Mesendoderm (in vitro differentiated cells): ENCODE results near the gene USP54.

Source experiments
- DNase-seq: peaks from one replicate; pipeline ENCODE4 v3.0.0; 2013
- H2AK5ac ChIP-seq: 2 replicates; pipeline ENCODE4 v1.6.1; 2013; ENCODE audit warnings: low read length, inconsistent platforms
- H2BK120ac ChIP-seq: 2 replicates; pipeline ENCODE4 v1.6.1; 2013; ENCODE audit warnings: low read depth, mild to moderate bottlenecking, low read length, moderate library complexity, mixed read lengths
- H2BK15ac ChIP-seq: replicated peaks from 2 replicates; pipeline ENCODE4 v1.6.1; 2013; ENCODE audit warnings: low read depth, mild to moderate bottlenecking, moderate library complexity
- H2BK5ac ChIP-seq: 2 replicates; pipeline ENCODE4 v1.6.1; 2013; ENCODE audit warnings: low read length, inconsistent platforms
- H3K18ac ChIP-seq: 2 replicates; pipeline ENCODE4 v1.6.1; 2013; ENCODE audit warnings: mild to moderate bottlenecking, low read length, mixed read lengths
- H3K23ac ChIP-seq: one replicate; pipeline ENCODE4 v1.6.1; 2013; ENCODE audit warnings: low read length
- H3K27ac ChIP-seq: 2 replicates; pipeline ENCODE4 v1.5.1; 2013; ENCODE audit warnings: low read depth, mild to moderate bottlenecking, inconsistent platforms, low read length, moderate library complexity
- H3K27me3 ChIP-seq: 2 replicates; pipeline ENCODE4 v1.6.1; 2013; ENCODE audit warnings: low read length, control low read depth, mild to moderate bottlenecking, inconsistent platforms; ENCODE audit not compliant: insufficient read depth, poor library complexity
- H3K36me3 ChIP-seq: 2 replicates; pipeline ENCODE4 v1.6.1; 2013; ENCODE audit warnings: low read length, inconsistent platforms; ENCODE audit not compliant: control insufficient read depth, insufficient read depth
- H3K4ac ChIP-seq: one replicate; pipeline ENCODE4 v1.6.1; 2013; ENCODE audit warnings: low read depth, mild to moderate bottlenecking, low read length, moderate library complexity
- H3K4me1 ChIP-seq: 2 replicates; pipeline ENCODE4 v1.6.1; 2013; ENCODE audit warnings: low read depth, low read length, inconsistent platforms; ENCODE audit not compliant: control insufficient read depth
- H3K4me2 ChIP-seq: 2 replicates; pipeline ENCODE4 v1.6.1; 2013; ENCODE audit warnings: low read length
- H3K4me3 ChIP-seq: 2 replicates; pipeline ENCODE4 v1.5.1; 2013; ENCODE audit warnings: mild to moderate bottlenecking, low read length
- H3K56ac ChIP-seq: one replicate; pipeline ENCODE4 v1.6.1; 2013; ENCODE audit warnings: low read length
- H3K79me1 ChIP-seq: 2 replicates; pipeline ENCODE4 v1.6.1; 2013; ENCODE audit warnings: low read length, inconsistent platforms
- H3K79me2 ChIP-seq: 2 replicates; pipeline ENCODE4 v1.6.1; 2013; ENCODE audit warnings: mild to moderate bottlenecking, low read length; ENCODE audit not compliant: control insufficient read depth, insufficient read depth
- H3K9ac ChIP-seq: 2 replicates; pipeline ENCODE4 v1.6.1; 2013; ENCODE audit warnings: low read length, inconsistent platforms
- H4K5ac ChIP-seq: one replicate; pipeline ENCODE4 v1.6.1; 2013; ENCODE audit warnings: low read length
- H4K8ac ChIP-seq: one replicate; pipeline ENCODE4 v1.6.1; 2013; ENCODE audit warnings: low read depth, mild to moderate bottlenecking, control low read depth, low read length, moderate library complexity
- WGBS: extraction: QIAGEN DNeasy Blood & Tissue Kit; methylation state at CpG from one replicate; pipeline ENCODE4 v1.1.7; 2013; ENCODE audit warnings: low lambda C conversion rate, missing lambda C conversion rate; ENCODE audit not compliant: insufficient coverage; ENCODE audit errors: extremely low coverage; 5-methylcytosine and 5-hydroxymethylcytosine counted together

USP54 gene

GRCh38 chr10:73537709-73538108 lies 53.4 kb downstream of the USP54 start:
- Histone ChIP-seq H3K4me3 (no peak overlapping the region), H3K18ac (no peak overlapping the region), H4K5ac (no peak overlapping the region), H3K4me2 (no peak overlapping the region), H3K9ac (no peak overlapping the region), H3K27me3 (no peaks in the 10 kb centered on the region), H2BK15ac (no peak overlapping the region), H3K36me3 (no peaks in the 10 kb centered on the region), H2AK5ac (no peak overlapping the region), H4K8ac (no peak overlapping the region), H3K79me2 (no peaks in the 10 kb centered on the region), H3K4me1 (peaks cover 3% of the 10 kb centered on the region), H3K23ac (no peak overlapping the region), H2BK5ac (peak overlapping the region; percentile 51), H3K79me1 (no peaks in the 10 kb centered on the region), H3K27ac (no peak overlapping the region), H3K56ac (no peak overlapping the region), H3K4ac (no peak overlapping the region), H2BK120ac (no peak overlapping the region)
- DNase-seq: peak; percentile 32
- WGBS: no CpG with 5 or more reads among the region's 7 CpGs

- Histone ChIP-seq H3K79me1 (no peaks in the 10 kb centered on the region), H2AK5ac (no peak overlapping the region), H3K4me3 (no peak overlapping the region), H4K5ac (no peak overlapping the region), H3K27ac (no peak overlapping the region), H3K4me1 (peaks cover 3% of the 10 kb centered on the region), H2BK15ac (no peak overlapping the region), H4K8ac (no peak overlapping the region), H2BK5ac (no peak overlapping the region), H3K36me3 (no peaks in the 10 kb centered on the region), H3K56ac (no peak overlapping the region), H3K23ac (no peak overlapping the region), H2BK120ac (no peak overlapping the region), H3K18ac (no peak overlapping the region), H3K4ac (no peak overlapping the region), H3K27me3 (no peaks in the 10 kb centered on the region), H3K9ac (no peak overlapping the region), H3K79me2 (no peaks in the 10 kb centered on the region), H3K4me2 (no peak overlapping the region)
- WGBS: no CpG with 5 or more reads among the region's 2 CpGs
- peak; percentile 84 for DNase-seq
Observed at GRCh38 chr10:73537288-73537687, 53.9 kb downstream of the USP54 start.

GRCh38 chr10:73534857-73535256 lies 56.3 kb downstream of the USP54 start:
- no peaks in the 10 kb centered on the region for H3K36me3 ChIP-seq

GRCh38 chr10:73529089-73529832 lies 61.9 kb downstream of the USP54 start:
- H3K4me3 ChIP-seq: no peak overlapping the region
- no peak overlapping the region for H2BK120ac ChIP-seq
- no peak overlapping the region for H3K56ac ChIP-seq
- H3K4me1 ChIP-seq: no peaks in the 10 kb centered on the region
- H4K8ac ChIP-seq: no peak overlapping the region
- H3K27ac ChIP-seq: no peak overlapping the region
- H3K79me2 ChIP-seq: no peaks in the 10 kb centered on the region
- no peak overlapping the region for H2AK5ac ChIP-seq
- no peaks in the 10 kb centered on the region for H3K36me3 ChIP-seq
- H3K18ac ChIP-seq: no peak overlapping the region
- DNase-seq: peak; percentile 93
- no peak overlapping the region for H3K9ac ChIP-seq
- WGBS: no CpG with 5 or more reads among the region's 5 CpGs
- H2BK15ac ChIP-seq: no peak overlapping the region
- no peak overlapping the region for H3K23ac ChIP-seq
- no peak overlapping the region for H4K5ac ChIP-seq
- no peaks in the 10 kb centered on the region for H3K79me1 ChIP-seq
- H3K4me2 ChIP-seq: no peak overlapping the region
- no peak overlapping the region for H3K4ac ChIP-seq
- no peaks in the 10 kb centered on the region for H3K27me3 ChIP-seq
- H2BK5ac ChIP-seq: no peak overlapping the region

More at GRCh38 chr10:73534857-73535256, 56.3 kb downstream of the USP54 start:
- H4K8ac ChIP-seq: no peak overlapping the region
- H3K4me1 ChIP-seq: peaks cover 3% of the 10 kb centered on the region
- no peak overlapping the region for H2BK5ac ChIP-seq
- no peak overlapping the region for H3K4me2 ChIP-seq
- no CpG with 5 or more reads among the region's 1 CpG for WGBS
- no peaks in the 10 kb centered on the region for H3K79me2 ChIP-seq
- no peak for DNase-seq
- H3K27ac ChIP-seq: no peak overlapping the region
- H4K5ac ChIP-seq: no peak overlapping the region
- no peak overlapping the region for H3K23ac ChIP-seq
- H2BK15ac ChIP-seq: no peak overlapping the region
- H3K18ac ChIP-seq: no peak overlapping the region
- no peak overlapping the region for H3K4ac ChIP-seq
- no peak overlapping the region for H3K4me3 ChIP-seq
- no peak overlapping the region for H3K56ac ChIP-seq
- no peak overlapping the region for H3K9ac ChIP-seq
- no peaks in the 10 kb centered on the region for H3K79me1 ChIP-seq
- H2BK120ac ChIP-seq: no peak overlapping the region
- H3K27me3 ChIP-seq: no peaks in the 10 kb centered on the region
- no peak overlapping the region for H2AK5ac ChIP-seq

- Histone ChIP-seq H2BK15ac (no peak overlapping the region), H3K27ac (no peak overlapping the region), H3K9ac (no peak overlapping the region), H2AK5ac (no peak overlapping the region), H3K79me1 (no peaks in the 10 kb centered on the region), H3K27me3 (no peaks in the 10 kb centered on the region), H3K4ac (no peak overlapping the region), H3K79me2 (no peaks in the 10 kb centered on the region), H2BK120ac (no peak overlapping the region), H3K23ac (no peak overlapping the region), H3K4me1 (no peaks in the 10 kb centered on the region), H2BK5ac (no peak overlapping the region), H3K4me3 (no peak overlapping the region), H3K4me2 (no peak overlapping the region), H4K8ac (no peak overlapping the region), H4K5ac (no peak overlapping the region), H3K18ac (no peak overlapping the region), H3K36me3 (peaks cover 7% of the 10 kb centered on the region), H3K56ac (no peak overlapping the region)
- DNase-seq: no peak
- no CpG with 5 or more reads among the region's 1 CpG for WGBS
Observed at GRCh38 chr10:73522263-73522662, 68.9 kb downstream of the USP54 start.

- Histone ChIP-seq H3K36me3 (peaks cover 15% of the 10 kb centered on the region), H3K9ac (no peak overlapping the region), H3K23ac (no peak overlapping the region), H2BK15ac (no peak overlapping the region), H3K4me1 (no peaks in the 10 kb centered on the region), H3K27ac (no peak overlapping the region), H3K4me2 (no peak overlapping the region), H3K4me3 (no peak overlapping the region), H2BK5ac (no peak overlapping the region), H3K79me1 (no peaks in the 10 kb centered on the region), H4K5ac (no peak overlapping the region), H3K79me2 (no peaks in the 10 kb centered on the region), H3K4ac (no peak overlapping the region), H3K56ac (no peak overlapping the region), H2AK5ac (no peak overlapping the region), H2BK120ac (no peak overlapping the region), H3K18ac (no peak overlapping the region), H4K8ac (no peak overlapping the region), H3K27me3 (no peaks in the 10 kb centered on the region)
- WGBS: no CpG with 5 or more reads among the region's 3 CpGs
- no peak for DNase-seq
Observed at GRCh38 chr10:73519336-73519735, 71.8 kb downstream of the USP54 start.
